Thyroid gland (tissue), 4 donors: ENCODE measurements around the gene IVL.

Experiments
- CTCF ChIP-seq, 6 experiments: fragments of 200-600 bp in 3 of 6; fragments of 450-650 bp in 3 of 6; sonication (generic) in 3 of 6; IDR thresholded peaks; one replicate each; pipeline ENCODE4 v1.5.1; 2016 to 2019; ENCODE audit warnings: antibody characterized with exemption in 6 of 6, mild to moderate bottlenecking in 2 of 6, inconsistent platforms in 1 of 6, moderate library complexity in 1 of 6
- POLR2A ChIP-seq, 2 donors: fragments of 450-650 bp; IDR thresholded peaks; one replicate each; pipeline ENCODE4 v1.6.1; 2017; ENCODE audit warnings: antibody characterized with exemption in 2 of 2, mild to moderate bottlenecking in 2 of 2, moderate library complexity in 1 of 2

- TF ChIP-seq CTCF (IDR thresholded peaks at IDR 0.05) (no peak), POLR2A (IDR thresholded peaks at IDR 0.05) (no peak)
Observed at GRCh38 chr1:152876827-152877226, 31.5 kb upstream of the IVL start.
